ENCODE results near the gene PPA2. TPM values are rescaled to one million over a fixed set of nuclear protein-coding genes. Genes with fewer than 3 reads are reported as not detected.

The PPA2 gene
- total and polyA plus RNA-seq, 12 donors: 61.7 to 342 (median 112) TPM

GRCh38 chr4:105392858-105393257, 81.0 kb downstream of the PPA2 start:
- intact Hi-C loops (cut with DNase I): no loop called here
- 53 to 76% (median 70%) methylated on average over 4 of the region's 4 CpGs for WGBS, 4 donors
- H3K36me3 ChIP-seq (replicated peaks in 1 of 2): no peaks in the 10 kb centered on the region

GRCh38 chr4:105389167-105389566, 84.7 kb downstream of the PPA2 start:
- 65 to 76% (median 70%) methylated on average over 3 of the region's 3 CpGs for WGBS, 4 donors
- no peak overlapping the region for H3K27ac ChIP-seq
- no peak for DNase-seq

More at GRCh38 chr4:105392858-105393257, 81.0 kb downstream of the PPA2 start:
- H3K27ac ChIP-seq: no peak overlapping the region
- TF ChIP-seq POLR2A (IDR thresholded peaks at IDR 0.05) (no peak), CTCF (IDR thresholded peaks at IDR 0.05) (no peak)
- H3K9me3 ChIP-seq (replicated peaks in 1 of 3): no peaks in the 10 kb centered on the region
- no peaks in the 10 kb centered on the region for H3K27me3 ChIP-seq
- no peak for DNase-seq
- no peaks in the 10 kb centered on the region for H3K4me1 ChIP-seq (replicated peaks in 1 of 2)
- H3K4me3 ChIP-seq: no peak overlapping the region

GRCh38 chr4:105387466-105387865, 86.4 kb downstream of the PPA2 start:
- Histone ChIP-seq H3K27me3 (no peaks in the 10 kb centered on the region), H3K4me1 (replicated peaks in 1 of 2) (no peaks in the 10 kb centered on the region), H3K9me3 (replicated peaks in 1 of 3) (no peaks in the 10 kb centered on the region), H3K4me3 (no peak overlapping the region), H3K36me3 (replicated peaks in 1 of 2) (no peaks in the 10 kb centered on the region), H3K27ac (no peak overlapping the region)
- no peak for TF ChIP-seq POLR2A (IDR thresholded peaks at IDR 0.05)
- no peak for TF ChIP-seq CTCF (IDR thresholded peaks at IDR 0.05)
- intact Hi-C loops (cut with DNase I): no loop called here
- WGBS, 4 donors: 91 to 94% (median 93%) methylated on average over 5 of the region's 5 CpGs
- DNase-seq: no peak

More at GRCh38 chr4:105389167-105389566, 84.7 kb downstream of the PPA2 start:
- TF ChIP-seq CTCF (IDR thresholded peaks at IDR 0.05) (no peak), POLR2A (IDR thresholded peaks at IDR 0.05) (no peak)
- intact Hi-C loops (cut with DNase I): no loop called here
- Histone ChIP-seq H3K27me3 (no peaks in the 10 kb centered on the region), H3K9me3 (replicated peaks in 1 of 3) (no peaks in the 10 kb centered on the region), H3K4me3 (no peak overlapping the region), H3K36me3 (replicated peaks in 1 of 2) (no peaks in the 10 kb centered on the region), H3K4me1 (replicated peaks in 1 of 2) (no peaks in the 10 kb centered on the region)

- H3K9me3 ChIP-seq (replicated peaks in 1 of 3): no peaks in the 10 kb centered on the region
- WGBS, 4 donors: 78 to 89% (median 81%) methylated on average over 4 of the region's 4 CpGs
- no peaks in the 10 kb centered on the region for H3K36me3 ChIP-seq (replicated peaks in 1 of 2)
- H3K27me3 ChIP-seq: no peaks in the 10 kb centered on the region
- no peak for DNase-seq
- no peak overlapping the region for H3K27ac ChIP-seq
- H3K4me3 ChIP-seq: no peak overlapping the region
- no peaks in the 10 kb centered on the region for H3K4me1 ChIP-seq (replicated peaks in 1 of 2)
- intact Hi-C loops (cut with DNase I): no loop called here
- TF ChIP-seq CTCF (IDR thresholded peaks at IDR 0.05) (no peak), POLR2A (IDR thresholded peaks at IDR 0.05) (no peak)
These were observed 87.8 kb downstream of the PPA2 start for GRCh38 chr4:105386012-105386411.

Data from adrenal gland (tissue), 12 donors.